GM23338 (cell line): ENCODE results near the gene USP32.
"Not testable (repeated sequence)": the region's sequence is repeated elsewhere in the genome, so short reads cannot be mapped to it uniquely, and the experiment has no call there.

Experiments used
- CREB1 ChIP-seq: fragments of 250-450 bp; sonication (Bioruptor Pico); IDR thresholded peaks from 2 replicates; pipeline ENCODE4 v1.5.0; 2020; ENCODE audit warnings: low read depth, mild to moderate bottlenecking, moderate library complexity
- CTCF ChIP-seq, 2 experiments: fragments of 200-600 bp in 1 of 2; sonication (generic) in 1 of 2; conservative IDR thresholded peaks; 2 replicates each; pipeline versions ENCODE4 v1.5.1 to v1.6.1; 2016 to 2017; ENCODE audit warnings: antibody characterized with exemption in 2 of 2, low read depth in 2 of 2, mild to moderate bottlenecking in 2 of 2, moderate library complexity in 1 of 2
- EZH2 ChIP-seq: fragments of 200-600 bp; sonication (generic); IDR thresholded peaks from one replicate; pipeline ENCODE4 v1.8.0; 2017; ENCODE audit warnings: antibody characterized with exemption, mild to moderate bottlenecking, low read depth; ENCODE audit not compliant: unreplicated experiment
- EZH2phosphoT487 ChIP-seq: fragments of 200-600 bp; sonication (generic); IDR thresholded peaks from one replicate; pipeline ENCODE4 v1.8.1; 2018; ENCODE audit warnings: antibody characterized with exemption; ENCODE audit not compliant: unreplicated experiment
- JUNB ChIP-seq: IDR thresholded peaks from one replicate; pipeline ENCODE4 v1.6.1; 2016; ENCODE audit warnings: antibody characterized with exemption; ENCODE audit not compliant: unreplicated experiment
- NANOG ChIP-seq: IDR thresholded peaks from 2 replicates; pipeline ENCODE4 v1.6.1; 2016; ENCODE audit warnings: antibody characterized with exemption, borderline replicate concordance
- POLR2AphosphoS5 ChIP-seq: IDR thresholded peaks from 2 replicates; pipeline ENCODE4 v1.6.1; 2016; ENCODE audit warnings: antibody characterized with exemption, low read depth
- REST ChIP-seq: IDR thresholded peaks from one replicate; pipeline ENCODE4 v1.6.1; 2018; ENCODE audit warnings: antibody characterized with exemption; ENCODE audit not compliant: unreplicated experiment
- ZNF114 ChIP-seq: fragments of 250-450 bp; sonication (Bioruptor Pico); IDR thresholded peaks from 2 replicates; pipeline ENCODE4 v1.5.0; 2020; ENCODE audit warnings: mild to moderate bottlenecking, moderate library complexity
- ZNF331 ChIP-seq: fragments of 250-450 bp; sonication (Bioruptor Pico); IDR thresholded peaks from 2 replicates; pipeline ENCODE4 v1.5.0; 2020; ENCODE audit warnings: low read depth, mild to moderate bottlenecking, moderate library complexity
- ZNF462 ChIP-seq: fragments of 250-450 bp; sonication (Bioruptor Pico); IDR thresholded peaks from 2 replicates; pipeline ENCODE4 v1.5.0; 2020; ENCODE audit warnings: mild to moderate bottlenecking, moderate library complexity

GRCh38 chr17:60178180-60178579, 213.8 kb downstream of the USP32 start:
- not testable (repeated sequence) for TF ChIP-seq CTCF (conservative IDR thresholded peaks at IDR 0.05; ENCODE audit: low read depth in 2 of 2); REST; ZNF331 (CRISPR knock-in tag); CREB1; EZH2phosphoT487; ZNF114; EZH2; NANOG; JUNB; POLR2AphosphoS5; ZNF462 (CRISPR knock-in tag)
